NCI-H146 (cell line): ENCODE results near the gene CXCL16.

ENCODE experiments used
- DNase-seq: peaks from one replicate; lab custom pipeline; 2025; lab: John Stamatoyannopoulos, UW

Gene CXCL16

GRCh38 chr17:4750606-4751005 lies 10.9 kb upstream of the CXCL16 start:
- no peak for DNase-seq

GRCh38 chr17:4748686-4749085 lies 9.0 kb upstream of the CXCL16 start:
- no peak for DNase-seq

- no peak for DNase-seq
These were observed 8.1 kb upstream of the CXCL16 start for GRCh38 chr17:4747847-4748246.

- peak; percentile 16 for DNase-seq
These were observed 5.6 kb upstream of the CXCL16 start for GRCh38 chr17:4744999-4745969.

- DNase-seq, result no peak
These were observed 4.2 kb upstream of the CXCL16 start for GRCh38 chr17:4743898-4744297.

- DNase-seq, result no peak
These were observed 3.5 kb upstream of the CXCL16 start for GRCh38 chr17:4743216-4743615.

GRCh38 chr17:4742629-4743028 lies 2.9 kb upstream of the CXCL16 start:
- no peak for DNase-seq

GRCh38 chr17:4742133-4742532 lies 2.4 kb upstream of the CXCL16 start:
- DNase-seq, result no peak

GRCh38 chr17:4741544-4741943 lies 1.8 kb upstream of the CXCL16 start:
- DNase-seq, result no peak

GRCh38 chr17:4740584-4740983 lies 856 bp upstream of the CXCL16 start:
- no peak for DNase-seq

GRCh38 chr17:4740025-4740351 lies 260 bp upstream of the CXCL16 start:
- DNase-seq, result no peak

GRCh38 chr17:4738136-4739121 lies 1.3 kb downstream of the CXCL16 start:
- no peak for DNase-seq

GRCh38 chr17:4735876-4736651 lies 3.7 kb downstream of the CXCL16 start:
- DNase-seq, result no peak

GRCh38 chr17:4734857-4735475 lies 4.8 kb downstream of the CXCL16 start:
- no peak for DNase-seq

GRCh38 chr17:4733073-4733531 lies 6.6 kb downstream of the CXCL16 start:
- no peak for DNase-seq

GRCh38 chr17:4728124-4728523 lies 11.6 kb downstream of the CXCL16 start:
- no peak for DNase-seq

- DNase-seq, result no peak
These were observed 13.9 kb downstream of the CXCL16 start for GRCh38 chr17:4725646-4726310.

- no peak for DNase-seq
These were observed 15.1 kb downstream of the CXCL16 start for GRCh38 chr17:4724650-4725049.

- DNase-seq, result no peak
These were observed 17.0 kb downstream of the CXCL16 start for GRCh38 chr17:4722678-4723240.
